K562 (cell line): ENCODE measurements around the gene PHKB. TPM values are rescaled to one million over a fixed set of nuclear protein-coding genes. Genes with fewer than 3 reads are reported as not detected.
A peak's percentile ranks its signal among the peaks of the same experiment; 100 is the strongest.

ENCODE experiments used
- ATAC-seq: fragments of 200-7000 bp; cut with Tn5 transposase; 3 replicates; pipeline ENCODE4 v1.9.1; 2020; ENCODE audit warnings: moderate library complexity
- BruUV-seq: library from RNA; stranded (reverse); fragments of 400-500 nt; replicated peaks from 2 replicates; lab custom pipeline; 2021; lab: Mats Ljungman, UMichigan
- CTCF ChIA-PET: fragments of 300-600 bp; formaldehyde crosslinking; extraction: SDS; loops from one replicate; lab custom pipeline; 2021; ENCODE audit warnings: low intra/inter-chr PET ratio; lab: Yijun Ruan, JAX
- POLR2A ChIA-PET: fragments of 300-600, 350-650 bp; sonication (Branson Sonifier 250); formaldehyde crosslinking; extraction: SDS; loops from one replicate; lab custom pipeline; 2021; ENCODE audit warnings: antibody characterized with exemption, inconsistent platforms; lab: Yijun Ruan, JAX
- DNase-seq, 4 experiments: peaks; one replicate each; pipeline versions ENCODE4 v3.0.0 to v3.0.0-alpha.2; 2011 to 2018; ENCODE audit warnings: low spot score in 3 of 4, mixed read lengths in 3 of 4; ENCODE audit errors: extremely low read depth in 1 of 4
- FAIRE-seq: peaks from 2 replicates; lab custom pipeline; 2011; peaks lifted over from hg19 to GRCh38; lab: Jason Lieb, UNC
- H2AFZ ChIP-seq: 2 replicates; pipeline ENCODE4 v1.6.0; 2011; ENCODE audit warnings: low read depth, low read length, control low read depth, inconsistent platforms
- H3K27ac ChIP-seq: fragments of 200-600 bp; 3 replicates; pipeline ENCODE4 v1.8.0; 2011; ENCODE audit warnings: low read depth, mild to moderate bottlenecking, control low read depth, inconsistent platforms, low read length, moderate library complexity, mixed read lengths; ENCODE audit errors: extremely low read depth
- H3K27me3 ChIP-seq, 2 experiments: fragments of 300-600 bp in 1 of 2; 2 replicates in 1 of 2; 3 replicates in 1 of 2; pipeline versions ENCODE4 v1.6.0 to v1.8.0; 2011; ENCODE audit warnings: inconsistent platforms in 2 of 2, low read length in 2 of 2, mild to moderate bottlenecking in 1 of 2, mixed read lengths in 1 of 2, moderate library complexity in 1 of 2; ENCODE audit not compliant: control insufficient read depth in 2 of 2, insufficient read depth in 2 of 2
- H3K36me3 ChIP-seq: fragments of 300-600 bp; 3 replicates; pipeline ENCODE4 v1.8.0; 2011; ENCODE audit warnings: mild to moderate bottlenecking, low read length, inconsistent platforms; ENCODE audit not compliant: control insufficient read depth, insufficient read depth
- H3K4me1 ChIP-seq, 2 experiments: fragments of 200-600 bp in 1 of 2; replicated peaks in 1 of 2; 2 replicates in 1 of 2; 3 replicates in 1 of 2; pipeline versions ENCODE4 v1.5.1 to v1.8.0; 2011; ENCODE audit warnings: inconsistent platforms in 2 of 2, low read length in 2 of 2, mild to moderate bottlenecking in 1 of 2, mixed read lengths in 1 of 2, moderate library complexity in 1 of 2; ENCODE audit not compliant: control insufficient read depth in 2 of 2, insufficient read depth in 2 of 2
- H3K4me2 ChIP-seq: 2 replicates; pipeline ENCODE4 v1.6.1; 2011; ENCODE audit warnings: low read length, control low read depth, inconsistent platforms, mixed read lengths; ENCODE audit not compliant: insufficient read depth
- H3K4me3 ChIP-seq: fragments of 200-600 bp; sonication (generic), shearing (Covaris generic); 2 replicates; pipeline ENCODE4 v1.5.1; 2016; ENCODE audit warnings: control low read depth, inconsistent platforms
- H3K79me2 ChIP-seq: fragments of 200-600 bp; 3 replicates; pipeline ENCODE4 v1.8.0; 2011; ENCODE audit warnings: low read length, inconsistent platforms; ENCODE audit not compliant: control insufficient read depth, insufficient read depth
- H3K9ac ChIP-seq, 2 experiments: 2 replicates each; pipeline versions ENCODE4 v1.6.0 to v1.6.1; 2011; ENCODE audit warnings: low read depth in 2 of 2, low read length in 2 of 2, control low read depth in 1 of 2, inconsistent platforms in 1 of 2, mild to moderate bottlenecking in 1 of 2, mixed read lengths in 1 of 2; ENCODE audit not compliant: insufficient read depth in 1 of 2
- H3K9me1 ChIP-seq: one replicate; pipeline ENCODE4 v1.6.0; 2011; ENCODE audit warnings: inconsistent platforms, mild to moderate bottlenecking, low read length, moderate library complexity; ENCODE audit not compliant: control insufficient read depth, insufficient read depth
- H3K9me3 ChIP-seq: replicated peaks from 2 replicates; pipeline ENCODE4 v1.5.1; 2011; ENCODE audit warnings: low read depth, low read length, inconsistent platforms; ENCODE audit not compliant: control insufficient read depth, insufficient read depth
- H4K20me1 ChIP-seq: replicated peaks from 2 replicates; pipeline ENCODE4 v1.6.1; 2011; ENCODE audit warnings: low read length, inconsistent platforms, mixed read lengths; ENCODE audit not compliant: control insufficient read depth, insufficient read depth
- ARID3A ChIP-seq: IDR thresholded peaks from 2 replicates; pipeline ENCODE4 v1.6.1; 2012; ENCODE audit warnings: low read depth, low read length, improper control_type of control experiment, borderline replicate concordance
- C11orf30 ChIP-seq: fragments of 450-650 bp; IDR thresholded peaks from 2 replicates; pipeline ENCODE4 v1.6.1; 2016; ENCODE audit warnings: low read depth, mild to moderate bottlenecking
- CBFA2T3 ChIP-seq: fragments of 450-650 bp; IDR thresholded peaks from 2 replicates; pipeline ENCODE4 v1.6.1; 2017
- CEBPG ChIP-seq, 3 experiments: fragments of 200-800 bp in 1 of 3; sonication (Bioruptor generic) in 1 of 3; sonication (generic) in 1 of 3; formaldehyde crosslinking in 1 of 3; IDR thresholded peaks in 2 of 3; conservative IDR thresholded peaks in 1 of 3; 2 replicates each; pipeline versions ENCODE4 v1.6.1 to v1.8.0; 2016 to 2022; ENCODE audit warnings: missing compliant biosample characterization in 2 of 3, missing genetic modification characterization in 2 of 3, mild to moderate bottlenecking in 1 of 3, missing genetic modification reagents in 1 of 3
- DLX4 ChIP-seq: fragments of 250-450 bp; sonication (Bioruptor Pico); IDR thresholded peaks from 2 replicates; pipeline ENCODE4 v1.6.1; 2021; ENCODE audit warnings: mild to moderate bottlenecking
- ETS2 ChIP-seq: IDR thresholded peaks from 2 replicates; pipeline ENCODE4 v1.6.1; 2016; ENCODE audit warnings: borderline replicate concordance, missing genetic modification characterization, mild to moderate bottlenecking, moderate library complexity, missing compliant biosample characterization; ENCODE audit not compliant: poor library complexity, severe bottlenecking
- HDAC1 ChIP-seq, 2 experiments: fragments of 450-650 bp; IDR thresholded peaks; 2 replicates each; pipeline ENCODE4 v1.6.1; 2016 to 2017; ENCODE audit warnings: inconsistent platforms in 1 of 2, mild to moderate bottlenecking in 1 of 2, moderate library complexity in 1 of 2
- ILK ChIP-seq: fragments of 450-650 bp; IDR thresholded peaks from 2 replicates; pipeline ENCODE4 v1.6.1; 2016; ENCODE audit warnings: missing genetic modification characterization, low read depth, mild to moderate bottlenecking, missing compliant biosample characterization, moderate library complexity, borderline replicate concordance
- JUNB ChIP-seq: fragments of 450-650 bp; formaldehyde crosslinking; conservative IDR thresholded peaks from 2 replicates; pipeline ENCODE4 v1.4.0; 2020; ENCODE audit warnings: mild to moderate bottlenecking
- KDM2B ChIP-seq: fragments of 250-450 bp; sonication (Bioruptor Pico); IDR thresholded peaks from 2 replicates; pipeline ENCODE4 v1.8.0; 2021; ENCODE audit warnings: mild to moderate bottlenecking, moderate library complexity
- MAFG ChIP-seq: fragments of 450-650 bp; conservative IDR thresholded peaks from 2 replicates; pipeline ENCODE4 v1.6.1; 2016; ENCODE audit warnings: missing genetic modification characterization, missing compliant biosample characterization
- NBN ChIP-seq: fragments of 450-650 bp; IDR thresholded peaks from 2 replicates; pipeline ENCODE4 v1.6.1; 2016; ENCODE audit warnings: low read depth, mild to moderate bottlenecking
- NEUROD1 ChIP-seq: fragments of 150-350 bp; IDR thresholded peaks from 2 replicates; pipeline ENCODE4 v1.6.1; 2014; ENCODE audit warnings: borderline replicate concordance, low read length, low read depth; ENCODE audit not compliant: partially characterized antibody
- RHOXF2B ChIP-seq: fragments of 250-450 bp; sonication (Bioruptor Pico); conservative IDR thresholded peaks from 2 replicates; pipeline ENCODE4 v1.5.1; 2021
- SIRT6 ChIP-seq: IDR thresholded peaks from one replicate; pipeline ENCODE4 v1.6.1; 2012; ENCODE audit warnings: low read depth, mild to moderate bottlenecking, control low read depth, inconsistent platforms, low read length, moderate library complexity
- SNRNP70 ChIP-seq: fragments of 200-400 bp; formaldehyde crosslinking; optimal IDR thresholded peaks from 2 replicates; pipeline ENCODE3; 2017; ENCODE audit warnings: low read depth, low read length
- TAL1 ChIP-seq: fragments of 450-650 bp; IDR thresholded peaks from 2 replicates; pipeline ENCODE4 v1.6.1; 2016; ENCODE audit warnings: mild to moderate bottlenecking
- ZNF133 ChIP-seq: fragments of 250-450 bp; sonication (Bioruptor Pico); IDR thresholded peaks from 2 replicates; pipeline ENCODE4 v1.4.0; 2020; ENCODE audit warnings: mild to moderate bottlenecking
- ZNF512 ChIP-seq: IDR thresholded peaks from 2 replicates; pipeline ENCODE4 v1.6.1; 2016; ENCODE audit warnings: missing genetic modification characterization, missing compliant biosample characterization
- ZSCAN29 ChIP-seq: fragments of 450-650 bp; IDR thresholded peaks from 2 replicates; pipeline ENCODE4 v1.6.1; 2017
- WGBS: fragments of 100-300 bp; shearing (Covaris generic); methylation state at CpG from one replicate; pipeline ENCODE4 v1.1.6; 2016; ENCODE audit warnings: low coverage, mixed read lengths; ENCODE audit not compliant: insufficient coverage; ENCODE audit errors: missing lambda C conversion rate; 5-methylcytosine and 5-hydroxymethylcytosine counted together
- in situ Hi-C: fragments of 300-500 bp; cut with MboI; formaldehyde crosslinking; loops from 4 replicates; pipeline ENCODE4 v1.15.0; 2018; ENCODE audit warnings: inconsistent platforms, mixed read lengths
- intact Hi-C: fragments of 100-400 bp; cut with micrococcal nuclease; formaldehyde crosslinking; loops from 2 replicates; pipeline ENCODE4 v1.14.2; 2022
- polyA plus RNA-seq, 8 experiments: library from polyadenylated mRNA; depleted of rRNA in 4 of 8; stranded (reverse) in 5 of 8; unstranded in 3 of 8; fragments of >200 nt; fragmentation: Nextera tagmentation in 2 of 8; fragmentation: Illumina TruSeq in 1 of 8; extraction: Ambion mirVana in 2 of 8; extraction: Trizol in 1 of 8; gene quantifications; 2 replicates each; pipeline versions ENCODE4 v1.2.1 to v1.2.3, GENCODE V29; 2011 to 2014; ENCODE audit warnings: inconsistent platforms in 1 of 8, missing spikeins in 1 of 8
- total RNA-seq, 7 experiments: library from RNA; depleted of rRNA in 6 of 7; stranded (reverse); fragments of >200 nt in 6 of 7; fragmentation: Illumina TruSeq in 2 of 7; extraction: Trizol in 2 of 7; gene quantifications; 2 replicates each; pipeline versions ENCODE4 v1.2.1 to v1.2.3, GENCODE V29; 2011 to 2021; ENCODE audit warnings: low replicate concordance in 1 of 7

Gene PHKB
- total and polyA plus RNA-seq, 9 of the 15 experiments (the other 6 are each of a cell fraction or from before 2014, with no cell fraction given) = 24.7 to 92.3 (median 67.0) TPM

- TF ChIP-seq ZNF512 (tag) (no peak), NEUROD1 (no peak), NBN (no peak), DLX4 (CRISPR knock-in tag) (no peak)
Measured at GRCh38 chr16:47613251-47613650, 152.1 kb downstream of the PHKB start (continued).

- Histone ChIP-seq H3K9ac (no peak overlapping the region), H3K9me1 (no peaks in the 10 kb centered on the region), H3K27me3 (no peaks in the 10 kb centered on the region), H3K27ac (no peak overlapping the region), H3K36me3 (peaks cover 19% of the 10 kb centered on the region), H4K20me1 (no peaks in the 10 kb centered on the region; the same call in 1 of the 2 replicates), H3K9me3 (no peaks in the 10 kb centered on the region), H3K4me3 (no peak overlapping the region), H3K79me2 (no peaks in the 10 kb centered on the region; the same call in 1 of the 3 replicates), H3K4me1 (no peaks in the 10 kb centered on the region), H3K4me2 (no peak overlapping the region), H2AFZ (no peak overlapping the region)
- DNase-seq = peak in 1 of 4 experiments; percentile 15
- ChIA-PET POLR2A (interaction anchor here (0.7 to 1.6 kb wide), 2 partner anchors 8 to 17 kb away, joined by 3 to 4 read pairs; no protein-coding TSS in a partner anchor), CTCF (no interaction called here)
- no peak for FAIRE-seq
- intact Hi-C loops = no loop called here
- in situ Hi-C loops = no loop called here
- no TSS peak for BruUV-seq
- 63% methylated on average over 3 of the region's 3 CpGs for WGBS
- no peak for ATAC-seq
- TF ChIP-seq RHOXF2B (CRISPR knock-in tag) = no peak
- peak; percentile 18; the same call in 1 of the 2 replicates for TF ChIP-seq TAL1
- peak; percentile 45; the same call in 1 of the 2 replicates for TF ChIP-seq C11orf30
- no peak for TF ChIP-seq ARID3A
- no peak for TF ChIP-seq ZSCAN29
- peak; percentile 74 for TF ChIP-seq CBFA2T3
- no peak for TF ChIP-seq CEBPG (CRISPR knock-in tag; IDR thresholded peaks at IDR 0.05)
- no peak for TF ChIP-seq CEBPG (tag; conservative IDR thresholded peaks at IDR 0.05 in 1 of 2, IDR thresholded peaks at IDR 0.05 in 1 of 2)
- TF ChIP-seq JUNB = no peak
- no peak for TF ChIP-seq ZNF133 (CRISPR knock-in tag)
- TF ChIP-seq MAFG (tag) = peak; percentile 52; the same call in 1 of the 2 replicates
- TF ChIP-seq SNRNP70 = no peak
- no peak for TF ChIP-seq ETS2 (tag)
- TF ChIP-seq SIRT6 = no peak
- no peak for TF ChIP-seq ILK
- TF ChIP-seq HDAC1 (IDR thresholded peaks at IDR 0.05) = peak in 1 of 2 experiments; percentile 44; a peak in 1 of 4 replicates
- TF ChIP-seq KDM2B (CRISPR knock-in tag) = no peak
Measured at GRCh38 chr16:47617732-47618131, 156.6 kb downstream of the PHKB start.
